ENCODE results near the gene CTNS. TPM values are rescaled to one million over a fixed set of nuclear protein-coding genes. Genes with fewer than 3 reads are reported as not detected.

Gene CTNS
- total and polyA plus RNA-seq, 2 of the 13 experiments (the other 11 are each of a cell fraction or from before 2014, with no cell fraction given), result 9.5 to 13.7 TPM

DNA sequence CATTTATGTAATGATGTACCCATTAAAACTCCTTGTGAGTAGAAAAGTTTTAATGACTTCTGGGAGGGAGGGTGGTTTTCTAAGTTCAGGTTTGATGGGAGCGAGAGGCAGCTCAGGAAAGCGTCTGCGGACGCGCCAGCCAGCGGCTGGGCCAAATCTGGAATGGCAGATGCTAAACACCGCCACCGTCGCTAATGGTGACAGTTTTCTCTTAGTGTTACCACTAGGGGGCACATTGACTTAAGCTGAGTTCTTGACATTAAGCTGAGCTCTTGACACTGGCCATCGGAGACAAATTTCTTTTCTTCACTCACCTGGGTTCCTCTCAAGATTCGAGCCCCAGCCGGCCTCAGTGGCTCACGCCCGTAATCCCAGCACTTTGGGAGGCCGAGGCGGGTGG is 34.1 kb upstream of the CTNS start (continued):
- TF ChIP-seq, protein P1, sequence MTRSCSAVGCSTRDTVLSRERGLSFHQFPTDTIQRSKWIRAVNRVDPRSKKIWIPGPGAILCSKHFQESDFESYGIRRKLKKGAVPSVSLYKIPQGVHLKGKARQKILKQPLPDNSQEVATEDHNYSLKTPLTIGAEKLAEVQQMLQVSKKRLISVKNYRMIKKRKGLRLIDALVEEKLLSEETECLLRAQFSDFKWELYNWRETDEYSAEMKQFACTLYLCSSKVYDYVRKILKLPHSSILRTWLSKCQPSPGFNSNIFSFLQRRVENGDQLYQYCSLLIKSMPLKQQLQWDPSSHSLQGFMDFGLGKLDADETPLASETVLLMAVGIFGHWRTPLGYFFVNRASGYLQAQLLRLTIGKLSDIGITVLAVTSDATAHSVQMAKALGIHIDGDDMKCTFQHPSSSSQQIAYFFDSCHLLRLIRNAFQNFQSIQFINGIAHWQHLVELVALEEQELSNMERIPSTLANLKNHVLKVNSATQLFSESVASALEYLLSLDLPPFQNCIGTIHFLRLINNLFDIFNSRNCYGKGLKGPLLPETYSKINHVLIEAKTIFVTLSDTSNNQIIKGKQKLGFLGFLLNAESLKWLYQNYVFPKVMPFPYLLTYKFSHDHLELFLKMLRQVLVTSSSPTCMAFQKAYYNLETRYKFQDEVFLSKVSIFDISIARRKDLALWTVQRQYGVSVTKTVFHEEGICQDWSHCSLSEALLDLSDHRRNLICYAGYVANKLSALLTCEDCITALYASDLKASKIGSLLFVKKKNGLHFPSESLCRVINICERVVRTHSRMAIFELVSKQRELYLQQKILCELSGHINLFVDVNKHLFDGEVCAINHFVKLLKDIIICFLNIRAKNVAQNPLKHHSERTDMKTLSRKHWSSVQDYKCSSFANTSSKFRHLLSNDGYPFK (CRISPR knock-in tag; IDR thresholded peaks at IDR 0.05; ENCODE audit: borderline replicate concordance), result no peak
- TF ChIP-seq IRF9 (CRISPR knock-in tag; IDR thresholded peaks at IDR 0.05; ENCODE audit: borderline replicate concordance) (no peak), ZNF687 (CRISPR knock-in tag; IDR thresholded peaks at IDR 0.05) (peak; percentile 11; the same call in 1 of the 2 replicates), STAG1 (CRISPR knock-in tag; IDR thresholded peaks at IDR 0.05) (peak; percentile 63), DR1 (CRISPR knock-in tag; IDR thresholded peaks at IDR 0.05) (no peak), ZNF773 (CRISPR knock-in tag; IDR thresholded peaks at IDR 0.05; ENCODE audit: borderline replicate concordance) (no peak), HOXA3 (CRISPR knock-in tag; IDR thresholded peaks at IDR 0.05) (peak; percentile 68), ZNF614 (CRISPR knock-in tag; IDR thresholded peaks at IDR 0.05; ENCODE audit: borderline replicate concordance) (no peak), RFXAP (CRISPR knock-in tag; IDR thresholded peaks at IDR 0.05; ENCODE audit: borderline replicate concordance) (no peak), PITX1 (CRISPR knock-in tag; IDR thresholded peaks at IDR 0.05) (0 out of 2 replicates have a peak, but pooled peaks have one; percentile 11), ZNF530 (CRISPR knock-in tag; IDR thresholded peaks at IDR 0.05; ENCODE audit: low read depth) (no peak), IKZF1 (IDR thresholded peaks at IDR 0.05) (no peak), RAD51 (IDR thresholded peaks at IDR 0.05; ENCODE audit: borderline replicate concordance) (no peak), HIVEP1 (CRISPR knock-in tag; IDR thresholded peaks at IDR 0.05) (no peak), MYNN (CRISPR knock-in tag; IDR thresholded peaks at IDR 0.05; ENCODE audit: low read depth) (no peak), RAD21 (CRISPR knock-in tag; IDR thresholded peaks at IDR 0.05) (peak; percentile 32; the same call in 1 of the 2 replicates)
- TF ChIP-seq, protein P2, sequence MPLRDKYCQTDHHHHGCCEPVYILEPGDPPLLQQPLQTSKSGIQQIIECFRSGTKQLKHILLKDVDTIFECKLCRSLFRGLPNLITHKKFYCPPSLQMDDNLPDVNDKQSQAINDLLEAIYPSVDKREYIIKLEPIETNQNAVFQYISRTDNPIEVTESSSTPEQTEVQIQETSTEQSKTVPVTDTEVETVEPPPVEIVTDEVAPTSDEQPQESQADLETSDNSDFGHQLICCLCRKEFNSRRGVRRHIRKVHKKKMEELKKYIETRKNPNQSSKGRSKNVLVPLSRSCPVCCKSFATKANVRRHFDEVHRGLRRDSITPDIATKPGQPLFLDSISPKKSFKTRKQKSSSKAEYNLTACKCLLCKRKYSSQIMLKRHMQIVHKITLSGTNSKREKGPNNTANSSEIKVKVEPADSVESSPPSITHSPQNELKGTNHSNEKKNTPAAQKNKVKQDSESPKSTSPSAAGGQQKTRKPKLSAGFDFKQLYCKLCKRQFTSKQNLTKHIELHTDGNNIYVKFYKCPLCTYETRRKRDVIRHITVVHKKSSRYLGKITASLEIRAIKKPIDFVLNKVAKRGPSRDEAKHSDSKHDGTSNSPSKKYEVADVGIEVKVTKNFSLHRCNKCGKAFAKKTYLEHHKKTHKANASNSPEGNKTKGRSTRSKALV (CRISPR knock-in tag; IDR thresholded peaks at IDR 0.05), result no peak
- TF ChIP-seq, protein P3, sequence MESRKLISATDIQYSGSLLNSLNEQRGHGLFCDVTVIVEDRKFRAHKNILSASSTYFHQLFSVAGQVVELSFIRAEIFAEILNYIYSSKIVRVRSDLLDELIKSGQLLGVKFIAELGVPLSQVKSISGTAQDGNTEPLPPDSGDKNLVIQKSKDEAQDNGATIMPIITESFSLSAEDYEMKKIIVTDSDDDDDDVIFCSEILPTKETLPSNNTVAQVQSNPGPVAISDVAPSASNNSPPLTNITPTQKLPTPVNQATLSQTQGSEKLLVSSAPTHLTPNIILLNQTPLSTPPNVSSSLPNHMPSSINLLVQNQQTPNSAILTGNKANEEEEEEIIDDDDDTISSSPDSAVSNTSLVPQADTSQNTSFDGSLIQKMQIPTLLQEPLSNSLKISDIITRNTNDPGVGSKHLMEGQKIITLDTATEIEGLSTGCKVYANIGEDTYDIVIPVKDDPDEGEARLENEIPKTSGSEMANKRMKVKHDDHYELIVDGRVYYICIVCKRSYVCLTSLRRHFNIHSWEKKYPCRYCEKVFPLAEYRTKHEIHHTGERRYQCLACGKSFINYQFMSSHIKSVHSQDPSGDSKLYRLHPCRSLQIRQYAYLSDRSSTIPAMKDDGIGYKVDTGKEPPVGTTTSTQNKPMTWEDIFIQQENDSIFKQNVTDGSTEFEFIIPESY (CRISPR knock-in tag; IDR thresholded peaks at IDR 0.05), result peak; percentile 100

Measured in HepG2 (cell line).